Peyer's patch (tissue), 4 donors: ENCODE data around the gene TMEM163. TPM values are rescaled to one million over a fixed set of nuclear protein-coding genes. Genes with fewer than 3 reads are reported as not detected.

Experiments
- DNase-seq, 3 donors: peaks; one replicate each; pipeline ENCODE4 v3.0.0-alpha.2; 2017 to 2019
- H3K27ac ChIP-seq, 4 donors: fragments of 200-600 bp; sonication (generic); one replicate each; pipeline ENCODE4 v1.5.1; 2016 to 2019
- H3K27me3 ChIP-seq, 2 donors: fragments of 200-600 bp; sonication (generic); one replicate each; pipeline ENCODE4 v1.5.1; 2019
- H3K36me3 ChIP-seq, 3 donors: fragments of 200-600 bp; sonication (generic); one replicate each; pipeline ENCODE4 v1.5.1; 2016 to 2019
- H3K4me1 ChIP-seq, 4 donors: fragments of 200-600 bp; sonication (generic); one replicate each; pipeline ENCODE4 v1.5.1; 2016 to 2019
- H3K4me3 ChIP-seq, 4 donors: fragments of 200-600 bp; sonication (generic); 1 replicate in 3 of 4; 2 replicates in 1 of 4; pipeline ENCODE4 v1.5.1; 2016 to 2019; ENCODE audit warnings: mild to moderate bottlenecking in 1 of 4
- H3K9me3 ChIP-seq, 4 donors: fragments of 200-600 bp; sonication (generic); one replicate each; pipeline ENCODE4 v1.5.1; 2016 to 2019; ENCODE audit warnings: mild to moderate bottlenecking in 1 of 4
- CTCF ChIP-seq, 6 experiments: fragments of 450-650 bp in 4 of 6; fragments of 200-600 bp in 2 of 6; sonication (generic) in 1 of 6; IDR thresholded peaks; one replicate each; pipeline ENCODE4 v1.5.1; 2017 to 2019; ENCODE audit warnings: antibody characterized with exemption in 6 of 6, mild to moderate bottlenecking in 3 of 6, moderate library complexity in 1 of 6
- POLR2A ChIP-seq, 2 donors: fragments of 450-650 bp; IDR thresholded peaks; one replicate each; pipeline ENCODE4 v1.5.1; 2017; ENCODE audit warnings: antibody characterized with exemption in 2 of 2, mild to moderate bottlenecking in 2 of 2, moderate library complexity in 2 of 2
- total RNA-seq, 4 donors: library from RNA; depleted of rRNA; stranded (reverse); fragments of >200 nt; gene quantifications; one replicate each; pipeline ENCODE4 v1.1.0, GENCODE V29; 2016

The TMEM163 gene
- total RNA-seq, 4 donors from 2014 or later: 1.7 TPM; not detected in 3

GRCh38 chr2:134440336-134440909 lies 278.4 kb downstream of the TMEM163 start:
- no peak overlapping the region for H3K27ac ChIP-seq
- peaks cover 0 to 65% (median 0%) of the 10 kb centered on the region in 3 donors for H3K36me3 ChIP-seq
- no peak for DNase-seq
- no peaks in the 10 kb centered on the region for H3K9me3 ChIP-seq
- no peak for TF ChIP-seq CTCF (IDR thresholded peaks at IDR 0.05)
- no peak for TF ChIP-seq POLR2A (IDR thresholded peaks at IDR 0.05)
- no peaks in the 10 kb centered on the region for H3K4me1 ChIP-seq
- H3K27me3 ChIP-seq: no peaks in the 10 kb centered on the region
- no peak overlapping the region for H3K4me3 ChIP-seq

- TF ChIP-seq POLR2A (IDR thresholded peaks at IDR 0.05): no peak
- DNase-seq: no peak
- Histone ChIP-seq H3K36me3 (peaks cover 0 to 65% (median 0%) of the 10 kb centered on the region in 3 donors), H3K27me3 (no peaks in the 10 kb centered on the region), H3K9me3 (no peaks in the 10 kb centered on the region), H3K4me1 (no peaks in the 10 kb centered on the region), H3K27ac (no peak overlapping the region), H3K4me3 (no peak overlapping the region)
Observed at GRCh38 chr2:134438371-134438770, 280.4 kb downstream of the TMEM163 start.

- no peaks in the 10 kb centered on the region for H3K9me3 ChIP-seq
- no peak overlapping the region for H3K4me3 ChIP-seq
- H3K27me3 ChIP-seq: no peaks in the 10 kb centered on the region
- TF ChIP-seq POLR2A (IDR thresholded peaks at IDR 0.05): no peak
- no peak for TF ChIP-seq CTCF (IDR thresholded peaks at IDR 0.05)
- H3K27ac ChIP-seq: no peak overlapping the region
- H3K36me3 ChIP-seq: peaks cover 0 to 58% (median 0%) of the 10 kb centered on the region in 3 donors
- H3K4me1 ChIP-seq: no peaks in the 10 kb centered on the region
- no peak for DNase-seq
Observed at GRCh38 chr2:134436706-134437105, 282.1 kb downstream of the TMEM163 start.

GRCh38 chr2:134435936-134436335 lies 282.9 kb downstream of the TMEM163 start:
- Histone ChIP-seq H3K27me3 (no peaks in the 10 kb centered on the region), H3K36me3 (peaks cover 0 to 60% (median 0%) of the 10 kb centered on the region in 3 donors), H3K4me3 (no peak overlapping the region), H3K4me1 (no peaks in the 10 kb centered on the region), H3K9me3 (no peaks in the 10 kb centered on the region), H3K27ac (no peak overlapping the region)
- TF ChIP-seq POLR2A (IDR thresholded peaks at IDR 0.05): no peak
- no peak for TF ChIP-seq CTCF (IDR thresholded peaks at IDR 0.05)
- no peak for DNase-seq

- DNase-seq: no peak
- Histone ChIP-seq H3K9me3 (no peaks in the 10 kb centered on the region), H3K27ac (no peak overlapping the region), H3K4me1 (no peaks in the 10 kb centered on the region), H3K4me3 (no peak overlapping the region), H3K36me3 (peaks cover 0 to 63% (median 0%) of the 10 kb centered on the region in 3 donors), H3K27me3 (no peaks in the 10 kb centered on the region)
- TF ChIP-seq POLR2A (IDR thresholded peaks at IDR 0.05): no peak
- no peak for TF ChIP-seq CTCF (IDR thresholded peaks at IDR 0.05)
Observed at GRCh38 chr2:134435505-134435904, 283.3 kb downstream of the TMEM163 start.

- Histone ChIP-seq H3K27me3 (no peaks in the 10 kb centered on the region), H3K9me3 (no peaks in the 10 kb centered on the region), H3K4me3 (no peak overlapping the region), H3K27ac (no peak overlapping the region), H3K36me3 (peaks cover 0 to 66% (median 0%) of the 10 kb centered on the region in 3 donors), H3K4me1 (no peaks in the 10 kb centered on the region)
- TF ChIP-seq POLR2A (IDR thresholded peaks at IDR 0.05): no peak
- DNase-seq: no peak
Observed at GRCh38 chr2:134433979-134434378, 284.8 kb downstream of the TMEM163 start.

GRCh38 chr2:134433469-134433868 lies 285.3 kb downstream of the TMEM163 start:
- H3K4me3 ChIP-seq: no peak overlapping the region
- DNase-seq: no peak
- H3K36me3 ChIP-seq: peaks cover 0 to 69% (median 0%) of the 10 kb centered on the region in 3 donors
- TF ChIP-seq CTCF (IDR thresholded peaks at IDR 0.05) (no peak), POLR2A (IDR thresholded peaks at IDR 0.05) (no peak)
- H3K9me3 ChIP-seq: no peaks in the 10 kb centered on the region
- no peak overlapping the region for H3K27ac ChIP-seq
- H3K27me3 ChIP-seq: no peaks in the 10 kb centered on the region
- H3K4me1 ChIP-seq: no peaks in the 10 kb centered on the region
